Stimulated activated CD8-positive, alpha-beta memory T cell treated with anti-CD3 and anti-CD28 coated beads, Interleukin-15, amount 100 ng/mL, for 4 hours (primary cell): ENCODE data around the gene PRTG.
"Not testable (repeated sequence)": the region's sequence is repeated elsewhere in the genome, so short reads cannot be mapped to it uniquely, and the experiment has no call there.

ENCODE experiments used
- DNase-seq, 2 donors: peaks; one replicate each; pipeline ENCODE4 v3.0.0-alpha.2; 2020; ENCODE audit warnings: low read depth in 2 of 2

The PRTG gene

DNA sequence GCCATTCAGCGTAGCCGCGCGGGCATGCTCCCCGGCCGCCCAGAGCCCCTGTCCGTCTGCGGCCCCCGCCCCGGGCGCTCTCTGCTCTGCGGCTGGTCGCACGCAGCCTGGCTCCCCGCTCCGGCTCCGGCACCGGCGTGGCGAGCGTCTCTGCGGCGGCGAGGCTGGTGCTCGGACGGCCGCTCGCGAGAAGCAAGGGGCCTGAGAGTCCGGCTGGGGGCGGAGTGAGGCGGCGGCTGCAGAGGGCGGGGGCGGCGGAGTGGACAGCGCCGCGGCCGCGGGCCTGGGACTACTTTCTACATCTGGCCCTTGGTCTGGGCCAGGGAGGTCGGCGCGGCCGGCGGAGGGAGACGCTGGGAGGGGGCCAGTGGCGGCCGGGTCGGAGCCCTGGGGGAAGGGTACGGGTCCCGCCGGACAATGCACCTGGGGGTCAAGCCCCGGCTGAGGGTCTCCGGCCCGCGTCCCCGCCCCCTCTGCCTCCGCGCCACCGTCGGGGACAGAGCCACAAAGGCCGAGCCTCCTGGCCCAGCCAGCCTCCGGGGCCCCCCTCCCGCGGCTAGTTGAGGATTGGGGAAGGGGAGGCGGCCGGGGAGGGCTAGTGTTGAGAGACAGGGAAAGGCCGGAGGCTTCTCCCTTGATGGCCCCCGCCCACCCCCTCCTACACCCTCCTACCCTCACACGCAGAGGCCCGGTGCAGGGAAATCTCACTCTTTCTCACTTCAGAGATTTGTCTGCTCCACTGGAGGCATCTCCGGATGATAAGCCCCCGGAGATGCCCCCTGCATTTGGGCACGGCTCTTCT is at the start of gene PRTG:
Gene PRTG (minus strand): TSS at position 226 of the 802 bp plus-strand sequence. CDS start 221 bp downstream, at position 5.
- DNase-seq, result no peak

DNA sequence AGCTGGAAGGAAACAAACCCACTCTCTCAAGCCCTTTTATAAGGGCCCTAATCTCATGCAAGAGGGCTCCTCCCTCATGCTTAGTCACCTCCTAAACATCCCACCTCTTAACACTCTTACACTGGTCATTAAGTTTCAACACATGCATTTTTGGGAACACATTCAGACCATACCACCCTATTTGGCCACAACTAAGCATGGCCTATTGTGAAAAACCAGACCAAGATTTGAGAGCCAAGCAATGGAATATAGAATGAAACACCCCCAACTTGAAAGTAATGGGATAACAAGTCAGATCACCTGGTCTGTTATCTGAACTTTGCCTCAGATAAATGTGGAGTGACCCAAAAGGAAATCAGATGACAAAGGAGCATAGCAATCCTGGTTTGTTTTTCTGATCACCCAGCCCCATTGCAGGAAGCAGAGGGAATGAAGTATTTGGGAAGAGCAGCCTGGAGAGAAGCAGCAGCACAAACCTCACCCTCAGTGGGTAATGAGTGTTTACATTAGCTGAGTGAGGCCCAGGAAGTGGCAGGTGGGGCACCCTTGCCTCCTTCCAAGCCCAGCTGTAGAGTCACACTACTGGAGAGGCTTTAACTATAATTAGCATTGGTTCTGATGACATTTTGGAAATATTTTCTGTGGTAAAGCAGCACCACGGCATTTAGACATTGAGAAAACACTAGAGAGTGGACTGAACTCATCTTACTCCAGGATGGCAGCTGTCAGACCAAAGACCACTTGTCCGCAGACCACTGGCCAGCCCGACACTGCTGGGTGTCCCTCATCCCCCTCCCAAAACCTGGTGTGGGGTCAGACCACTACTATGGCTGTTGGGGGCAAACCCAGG is 48.8 kb upstream of the PRTG start:
- no peak for DNase-seq

GRCh38 chr15:55789066-55789660 is 46.2 kb upstream of the PRTG start:
- DNase-seq, result no peak

DNA sequence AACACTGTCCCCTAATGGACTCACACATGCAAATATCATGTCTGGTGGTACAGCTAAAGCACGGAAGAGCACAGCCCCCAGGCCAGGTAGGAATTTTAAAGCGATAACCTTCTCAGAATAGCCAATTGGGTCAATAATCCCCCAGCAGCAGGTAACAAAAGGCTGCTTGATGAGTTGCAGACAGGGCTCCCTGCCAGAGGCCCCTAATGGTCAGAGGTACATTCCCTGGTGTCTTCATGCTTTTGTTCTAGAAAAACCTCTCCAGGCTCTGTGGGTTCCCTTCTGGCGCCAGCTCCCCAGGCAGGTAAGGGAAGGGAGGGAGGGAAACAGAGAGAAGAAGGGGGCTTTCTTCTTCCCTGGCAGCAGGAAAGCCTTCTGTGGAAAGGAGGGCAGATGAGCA is 43.4 kb upstream of the PRTG start:
- no peak for DNase-seq

DNA sequence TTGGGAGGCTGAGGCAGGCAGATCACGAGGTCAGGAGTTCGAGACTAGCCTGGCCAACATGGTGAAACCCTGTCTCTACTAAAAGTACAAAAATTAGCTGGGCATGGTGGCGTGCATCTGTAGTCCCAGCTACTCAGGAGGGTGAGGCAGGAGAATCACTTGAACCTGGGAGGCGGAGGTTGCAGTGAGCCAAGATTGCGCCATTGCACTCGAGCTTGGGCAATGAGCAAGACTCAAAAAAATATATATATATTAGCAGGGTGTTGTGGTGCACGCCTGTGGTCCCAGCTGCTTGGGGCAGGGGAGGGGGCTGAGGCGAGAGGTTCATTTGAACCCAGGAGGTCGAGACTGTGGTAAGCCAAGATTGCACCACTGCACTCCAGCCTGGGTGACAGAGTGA is 42.6 kb upstream of the PRTG start:
- DNase-seq, result not testable (repeated sequence)

DNA sequence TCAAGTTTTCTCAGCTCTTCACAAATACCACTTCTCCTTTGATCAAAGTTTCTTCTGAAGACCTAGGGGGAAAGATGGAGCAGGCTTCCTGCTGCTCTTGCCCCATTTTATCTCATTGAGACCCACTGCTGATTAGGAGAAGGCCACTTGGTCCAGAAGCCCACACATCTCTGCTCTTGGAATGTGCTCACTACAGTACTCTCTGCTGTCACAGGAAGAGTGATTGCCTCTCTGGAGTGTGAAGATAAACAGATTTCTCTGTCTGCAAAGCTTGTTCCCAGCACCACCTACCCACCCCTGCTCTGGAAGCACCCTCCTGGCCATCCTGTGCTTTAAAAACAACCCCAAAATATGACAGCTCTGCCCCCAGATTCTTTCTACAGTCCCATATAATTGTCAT is 41.3 kb upstream of the PRTG start:
- no peak for DNase-seq

- DNase-seq, result no peak
These were observed 39.9 kb upstream of the PRTG start for GRCh38 chr15:55782901-55783300.

DNA sequence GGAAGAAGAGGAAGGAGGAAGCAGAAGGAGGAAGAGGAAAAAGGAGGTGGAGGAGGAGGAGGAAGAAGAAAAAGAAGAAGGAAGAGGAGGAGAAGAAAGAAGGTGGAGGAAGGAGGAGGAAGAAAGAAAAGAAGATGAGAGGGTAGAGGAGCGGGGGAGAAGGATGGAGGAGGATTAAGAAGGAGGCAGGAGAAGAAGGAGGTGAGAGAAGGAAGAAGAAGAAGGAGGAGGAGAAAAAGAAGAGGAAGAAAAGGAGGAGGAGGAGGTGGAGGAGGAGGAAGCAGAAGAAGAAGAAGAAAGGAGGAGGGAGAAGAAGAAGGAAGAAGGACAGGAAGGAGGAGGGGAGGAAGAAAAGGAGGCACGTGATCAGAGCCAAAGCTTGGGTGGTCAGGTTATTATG is 37.3 kb upstream of the PRTG start:
- DNase-seq, result no peak

DNA sequence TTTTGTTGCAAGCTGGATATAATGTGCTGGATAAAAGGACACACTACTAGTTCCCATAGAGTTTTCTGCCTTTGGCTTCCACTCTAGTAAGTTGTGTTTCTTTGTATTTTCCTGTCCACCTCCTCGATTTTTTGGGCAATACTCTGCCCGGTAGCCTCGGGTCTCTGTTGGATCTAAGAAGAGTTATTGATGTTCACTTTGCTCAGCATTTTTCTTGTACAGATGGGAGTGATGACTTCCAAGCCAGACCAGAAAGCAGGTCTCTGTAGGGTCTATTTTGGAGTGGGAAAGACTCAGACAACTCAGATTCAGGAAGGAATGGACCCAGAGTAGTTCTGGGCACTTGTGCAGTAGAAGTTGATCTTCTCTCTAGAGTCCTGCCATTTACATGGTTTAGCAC is 36.0 kb upstream of the PRTG start:
- no peak for DNase-seq

- DNase-seq, result no peak
These were observed 32.4 kb upstream of the PRTG start for GRCh38 chr15:55775316-55775715.

GRCh38 chr15:55774113-55774970 is 31.4 kb upstream of the PRTG start:
- peak; percentile 1 to 3 for DNase-seq

DNA sequence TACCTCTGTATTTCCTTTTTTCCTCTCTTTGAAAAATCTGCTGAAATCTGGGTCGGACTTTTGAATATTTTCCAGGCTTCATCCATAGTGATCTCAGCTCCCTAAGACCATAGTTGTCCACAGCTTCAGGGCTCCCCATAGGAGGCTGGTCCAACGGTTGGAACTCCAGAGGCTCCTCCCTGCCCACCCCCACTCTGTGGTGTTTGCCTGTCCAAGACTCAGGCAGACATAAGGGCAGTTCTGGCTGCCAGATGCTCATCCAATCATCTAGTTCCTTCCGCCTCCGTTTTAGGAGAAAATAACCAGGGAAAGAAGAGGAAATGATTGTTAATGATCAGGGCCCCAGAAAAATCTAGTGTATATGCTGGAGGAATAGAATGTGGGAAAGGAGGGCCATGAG is 27.9 kb upstream of the PRTG start:
- no peak for DNase-seq

DNA sequence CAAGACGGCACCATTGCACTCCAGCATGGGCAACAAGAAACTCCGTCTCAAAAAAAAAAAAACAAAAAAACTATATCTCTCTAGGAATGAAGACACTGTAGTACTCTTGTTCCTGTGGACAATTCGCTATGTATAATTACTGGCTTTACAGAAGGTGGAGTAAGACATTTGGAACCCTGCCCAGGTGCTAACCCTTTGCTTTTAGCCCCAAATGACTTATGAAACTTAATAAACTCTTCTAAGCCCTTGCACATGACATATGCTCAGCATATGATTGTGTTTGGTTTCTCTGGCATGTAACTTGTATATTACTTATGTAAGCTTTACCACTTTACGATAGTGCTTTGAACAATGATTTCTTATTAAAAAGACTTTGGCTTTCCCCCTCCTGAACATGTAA is 27.3 kb upstream of the PRTG start:
- no peak for DNase-seq

DNA sequence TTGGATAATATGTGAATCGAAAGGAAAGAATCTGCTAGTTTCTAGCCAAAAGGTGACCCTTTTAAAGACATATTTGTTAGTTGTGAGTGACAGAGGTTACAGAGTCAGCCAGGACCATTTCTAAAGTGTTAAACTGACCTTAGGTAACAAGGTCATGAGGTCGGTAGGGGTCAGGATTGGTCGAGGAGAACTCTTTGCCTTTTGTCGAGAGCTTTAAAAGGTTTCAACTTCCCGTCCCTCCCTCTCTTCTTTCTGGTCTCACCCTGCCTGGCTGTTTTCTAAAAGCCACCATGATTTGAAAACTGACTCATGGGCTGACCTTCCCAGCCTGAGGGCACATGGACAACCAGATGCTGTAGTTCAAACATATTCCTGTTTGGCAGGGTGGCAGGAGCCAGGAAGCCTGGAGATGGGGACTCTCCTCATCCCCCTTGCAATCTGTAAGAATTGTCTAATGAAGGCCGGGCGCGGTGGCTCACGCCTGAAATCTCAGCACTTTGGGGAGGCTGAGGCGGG is 25.8 kb upstream of the PRTG start:
- no peak for DNase-seq

- no peak for DNase-seq
These were observed 23.7 kb upstream of the PRTG start for GRCh38 chr15:55766676-55767075.

GRCh38 chr15:55764398-55764797 is 21.4 kb upstream of the PRTG start:
- no peak for DNase-seq

GRCh38 chr15:55758580-55758986 is 15.6 kb upstream of the PRTG start:
- no peak for DNase-seq

DNA sequence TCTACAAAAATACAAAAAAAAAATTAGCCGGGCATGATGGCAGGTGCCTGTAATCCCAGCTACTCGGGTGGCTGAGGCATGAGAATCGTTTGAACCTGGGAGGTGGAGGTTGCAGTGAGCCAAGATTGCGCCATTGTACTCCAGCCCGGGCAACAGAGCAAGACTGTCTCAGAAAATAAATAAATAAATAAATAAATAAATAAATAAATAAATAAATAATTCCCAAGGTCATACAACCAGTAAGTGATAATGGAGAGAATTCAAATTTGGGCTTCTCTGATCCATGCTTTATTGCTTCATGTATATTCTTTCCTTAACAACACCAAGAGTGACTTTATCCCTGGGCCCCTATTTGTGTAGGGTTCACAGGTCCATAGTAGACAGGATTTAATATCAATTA is 10.5 kb upstream of the PRTG start:
- not testable (repeated sequence) for DNase-seq

DNA sequence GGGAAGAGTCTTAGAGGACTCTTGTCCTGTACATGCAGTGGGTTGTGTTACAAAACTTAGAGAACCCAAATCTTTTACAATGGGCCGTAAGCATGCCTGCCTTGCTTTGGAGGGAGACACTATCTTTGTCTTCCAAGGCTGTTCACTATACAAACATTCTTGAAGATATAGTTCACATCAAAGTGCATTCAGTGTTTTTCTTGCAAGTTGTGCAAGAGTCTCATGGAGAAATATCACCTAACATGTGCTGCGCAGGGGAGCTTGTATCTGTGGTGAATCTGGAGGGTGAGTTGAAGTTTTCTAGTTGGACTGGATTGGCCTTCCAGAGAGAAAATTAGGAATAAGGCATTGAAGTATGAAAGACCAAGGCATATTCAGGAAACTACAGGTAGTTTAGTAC is 7.8 kb upstream of the PRTG start:
- DNase-seq, result no peak

DNA sequence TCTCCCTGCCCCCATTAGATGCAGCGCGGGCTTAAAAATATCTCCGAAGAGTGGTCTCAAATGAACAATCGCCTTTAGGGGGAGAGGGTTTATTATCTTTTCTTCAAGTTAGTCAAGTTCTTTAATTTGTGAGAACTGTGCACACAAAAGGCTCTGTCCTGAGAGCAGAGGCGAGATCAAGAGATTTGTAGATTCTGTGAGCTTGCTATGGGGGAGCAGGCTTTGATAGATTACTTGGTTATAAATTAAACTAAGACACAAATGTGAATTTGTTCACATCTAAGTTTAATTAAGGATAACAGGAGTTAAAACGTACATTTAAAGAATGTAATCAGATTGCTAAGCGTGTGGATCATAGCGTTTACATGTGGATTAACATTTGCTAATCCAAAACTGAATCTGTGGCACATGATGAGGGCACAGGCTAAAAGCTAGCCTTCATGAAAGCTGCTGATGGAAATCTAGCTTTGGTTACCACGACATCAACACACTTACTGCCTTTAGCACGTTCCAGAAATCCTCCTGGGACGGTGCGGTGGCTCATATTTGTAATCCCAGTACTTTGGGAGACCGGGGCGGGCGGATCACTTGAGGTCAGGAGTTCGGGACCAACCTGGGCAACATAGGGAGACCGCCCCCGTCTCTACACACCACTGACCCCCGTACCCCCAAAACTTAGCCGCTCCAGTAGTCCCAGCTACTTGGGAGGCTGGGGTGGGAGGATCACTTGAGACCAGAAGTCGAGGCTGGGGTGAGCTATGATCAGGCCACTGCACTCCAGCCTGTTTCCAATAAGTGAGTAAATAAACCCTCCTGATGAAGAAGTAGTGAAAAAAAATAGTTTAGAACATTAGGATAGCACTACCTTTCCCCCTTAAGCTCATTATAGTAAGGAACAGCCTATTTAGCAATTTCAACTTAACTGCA is 1.0 kb upstream of the PRTG start:
- no peak for DNase-seq
